Activated naive CD8-positive, alpha-beta T cell treated with anti-CD3 and anti-CD28 coated beads, Interleukin-2, amount 10 ng/mL, durations not matched to agents 7 days and 5 days (primary cell): ENCODE measurements around the gene PTPRN2. TPM values are rescaled to one million over a fixed set of nuclear protein-coding genes. Genes with fewer than 3 reads are reported as not detected.
"Not testable (repeated sequence)": the region's sequence is repeated elsewhere in the genome, so short reads cannot be mapped to it uniquely, and the experiment has no call there.

Experiments used
- ATAC-seq: fragments of 150-1000 bp; cut with Tn5 transposase; one replicate; pipeline ENCODE4 v1.10.0; 2021; ENCODE audit warnings: low read depth, moderate library complexity
- POLR2A ChIA-PET: fragments of 350-600 bp; sonication (Branson Sonifier 250); formaldehyde crosslinking; loops from one replicate; lab custom pipeline; 2021; ENCODE audit warnings: antibody characterized with exemption; lab: Charles Lee
- DNase-seq: peaks from one replicate; pipeline ENCODE4 v3.0.0; 2021
- H3K27ac Mint-ChIP-seq: one replicate; pipeline ENCODE4 v1.8.0; 2022; ENCODE audit warnings: mild to moderate bottlenecking, mixed read lengths
- H3K27me3 Mint-ChIP-seq: one replicate; pipeline ENCODE4 v1.8.0; 2022; ENCODE audit warnings: mild to moderate bottlenecking, moderate library complexity, mixed read lengths
- H3K36me3 Mint-ChIP-seq: one replicate; pipeline ENCODE4 v1.8.0; 2021; ENCODE audit warnings: mild to moderate bottlenecking, mixed read lengths
- H3K4me1 Mint-ChIP-seq: one replicate; pipeline ENCODE4 v1.8.0; 2021; ENCODE audit warnings: mixed read lengths
- H3K4me3 Mint-ChIP-seq: one replicate; pipeline ENCODE4 v1.8.0; 2022; ENCODE audit warnings: mild to moderate bottlenecking, moderate library complexity, mixed read lengths
- H3K9me3 Mint-ChIP-seq: one replicate; pipeline ENCODE4 v1.8.0; 2021; ENCODE audit warnings: mixed read lengths
- total RNA-seq, 2 experiments: library from RNA; stranded (reverse); gene quantifications; one replicate each; pipeline ENCODE4 v1.2.3, GENCODE V29; 2021

Gene PTPRN2
- total RNA-seq, 2 experiments from 2014 or later: 4.5 to 4.9 TPM

DNA sequence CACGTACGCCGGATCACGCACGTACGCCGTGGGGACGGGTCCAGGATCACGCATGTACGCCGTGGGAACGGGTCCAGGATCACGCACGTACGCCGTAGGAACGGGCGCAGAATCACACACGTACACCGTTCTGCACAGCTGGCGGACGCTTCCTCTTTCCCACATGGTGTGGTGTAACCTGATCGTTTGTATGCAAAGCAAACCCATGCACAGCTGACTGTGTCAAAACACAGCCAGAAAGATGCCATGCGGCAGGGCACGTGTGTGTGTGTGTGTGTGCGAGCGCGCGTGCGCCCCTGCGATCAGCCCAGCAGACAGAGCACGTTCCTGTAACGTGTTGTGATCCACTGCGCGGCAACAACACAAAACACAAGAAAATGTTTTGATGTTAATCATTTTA lies 677.2 kb downstream of the PTPRN2 start:
- H3K27ac Mint-ChIP-seq: no peak overlapping the region
- no peak for ATAC-seq
- no peak overlapping the region for H3K4me3 Mint-ChIP-seq
- POLR2A ChIA-PET: no interaction called here
- H3K4me1 Mint-ChIP-seq: no peaks in the 10 kb centered on the region
- no peaks in the 10 kb centered on the region for H3K36me3 Mint-ChIP-seq
- no peak for DNase-seq
- no peaks in the 10 kb centered on the region for H3K27me3 Mint-ChIP-seq
- peaks cover 4% of the 10 kb centered on the region for H3K9me3 Mint-ChIP-seq

DNA sequence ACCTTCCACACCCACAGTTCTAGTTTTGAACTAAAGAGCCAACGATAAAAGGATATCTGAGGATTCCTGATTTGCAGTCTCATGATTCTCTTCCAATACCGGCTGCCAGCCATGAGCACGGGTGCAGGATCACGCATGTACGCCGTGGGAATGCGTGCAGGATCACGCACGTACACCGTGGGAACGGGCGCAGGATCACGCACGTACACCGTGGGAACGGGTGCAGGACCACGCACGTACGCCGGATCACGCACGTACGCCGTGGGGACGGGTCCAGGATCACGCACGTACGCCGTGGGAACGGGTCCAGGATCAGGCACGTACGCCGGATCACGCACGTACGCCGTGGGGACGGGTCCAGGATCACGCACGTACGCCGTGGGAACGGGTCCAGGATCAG lies 677.6 kb downstream of the PTPRN2 start:
- H3K4me3 Mint-ChIP-seq, DNase-seq, POLR2A ChIA-PET, H3K27me3 Mint-ChIP-seq, H3K4me1 Mint-ChIP-seq, H3K9me3 Mint-ChIP-seq, ATAC-seq, H3K27ac Mint-ChIP-seq, H3K36me3 Mint-ChIP-seq: not testable (repeated sequence)

DNA sequence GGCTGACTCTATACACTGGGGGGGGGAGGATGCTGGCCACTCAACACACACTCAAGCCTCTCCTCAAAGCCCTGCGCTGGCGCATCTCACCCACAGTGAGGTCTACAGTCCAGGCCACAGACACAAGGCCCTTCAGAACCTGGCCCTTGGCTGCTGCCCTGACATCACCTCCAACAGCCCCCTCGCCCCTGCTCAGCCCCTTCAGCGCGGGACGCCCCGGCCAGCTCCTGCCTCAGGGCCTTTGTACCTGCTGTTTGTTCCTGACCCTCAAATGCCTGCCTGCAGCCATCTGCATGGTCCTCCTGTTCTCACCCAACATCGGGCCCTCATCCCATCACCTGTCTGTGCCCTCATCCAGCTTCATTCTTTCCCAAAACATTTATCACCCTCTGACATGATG lies 678.3 kb downstream of the PTPRN2 start:
- ATAC-seq (no peak), DNase-seq (no peak)
- no peaks in the 10 kb centered on the region for H3K4me1 Mint-ChIP-seq
- H3K36me3 Mint-ChIP-seq: no peaks in the 10 kb centered on the region
- no peak overlapping the region for H3K27ac Mint-ChIP-seq
- H3K4me3 Mint-ChIP-seq: no peak overlapping the region
- POLR2A ChIA-PET: no interaction called here
- H3K9me3 Mint-ChIP-seq: no peaks in the 10 kb centered on the region
- peaks cover 4% of the 10 kb centered on the region for H3K27me3 Mint-ChIP-seq

DNA sequence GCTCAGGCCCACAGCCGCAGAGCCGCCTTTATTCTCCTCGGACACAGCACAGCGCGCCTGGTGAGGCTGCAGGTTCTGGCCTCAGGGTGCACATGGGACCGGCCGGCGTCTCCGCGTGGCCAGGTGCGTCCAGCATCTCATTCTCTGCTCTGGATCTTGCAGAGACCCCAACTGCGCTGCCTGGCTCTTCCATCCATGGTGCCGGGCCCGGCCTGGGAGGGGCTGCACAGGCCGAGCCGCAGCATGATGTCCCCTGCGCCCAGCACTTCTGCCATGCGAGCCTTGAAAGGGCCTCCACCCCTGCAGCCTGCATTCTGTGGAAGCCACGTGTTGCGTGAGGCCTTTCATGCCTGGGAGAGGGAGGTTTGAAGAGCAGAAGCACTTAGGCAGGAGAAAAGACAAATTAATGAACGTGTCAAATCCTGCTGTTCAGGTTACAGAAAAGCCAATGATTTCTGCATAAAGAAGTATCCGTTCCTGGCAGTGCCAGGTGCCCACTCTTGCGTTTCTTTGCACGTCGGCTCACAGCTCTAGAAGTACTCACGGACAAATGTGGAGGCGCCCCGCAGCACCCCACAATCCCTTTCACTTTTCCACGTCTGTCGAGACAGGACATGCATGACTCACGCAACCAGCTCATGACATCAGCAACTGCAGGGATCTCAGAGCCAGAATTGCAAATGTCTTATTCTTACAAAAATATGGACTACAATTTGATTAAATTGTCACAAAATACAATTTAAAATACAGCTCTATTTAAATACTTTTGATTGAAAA lies 679.4 kb downstream of the PTPRN2 start:
- Mint-ChIP-seq H3K27me3 (peaks cover 4% of the 10 kb centered on the region), H3K4me1 (no peaks in the 10 kb centered on the region), H3K36me3 (no peaks in the 10 kb centered on the region), H3K27ac (no peak overlapping the region), H3K4me3 (no peak overlapping the region), H3K9me3 (no peaks in the 10 kb centered on the region)
- POLR2A ChIA-PET: no interaction called here
- ATAC-seq (no peak), DNase-seq (no peak)

DNA sequence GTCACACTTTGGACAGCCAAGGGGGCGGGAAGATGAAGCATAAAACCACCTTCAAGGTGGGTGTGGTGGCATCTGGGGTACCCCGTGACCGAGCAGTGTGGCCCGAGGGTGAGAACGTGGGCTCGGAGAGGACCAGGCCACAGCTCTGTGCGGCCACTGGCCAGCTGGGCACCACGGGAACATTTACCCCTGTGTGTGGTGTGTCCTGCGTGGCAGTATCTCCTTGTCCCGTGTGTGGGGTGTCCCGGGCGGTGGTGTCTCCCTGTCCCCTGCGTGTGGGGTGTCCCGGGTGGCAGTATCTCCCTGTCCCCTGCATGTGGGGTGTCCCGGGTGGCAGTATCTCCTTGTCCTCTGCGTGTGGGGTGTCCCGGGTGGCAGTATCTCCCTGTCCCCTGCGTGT lies 680.5 kb downstream of the PTPRN2 start:
- peaks cover 4% of the 10 kb centered on the region for H3K27me3 Mint-ChIP-seq
- H3K36me3 Mint-ChIP-seq: no peaks in the 10 kb centered on the region
- no peak overlapping the region for H3K4me3 Mint-ChIP-seq
- H3K27ac Mint-ChIP-seq: no peak overlapping the region
- POLR2A ChIA-PET: no interaction called here
- DNase-seq (no peak), ATAC-seq (no peak)
- no peaks in the 10 kb centered on the region for H3K4me1 Mint-ChIP-seq
- no peaks in the 10 kb centered on the region for H3K9me3 Mint-ChIP-seq

DNA sequence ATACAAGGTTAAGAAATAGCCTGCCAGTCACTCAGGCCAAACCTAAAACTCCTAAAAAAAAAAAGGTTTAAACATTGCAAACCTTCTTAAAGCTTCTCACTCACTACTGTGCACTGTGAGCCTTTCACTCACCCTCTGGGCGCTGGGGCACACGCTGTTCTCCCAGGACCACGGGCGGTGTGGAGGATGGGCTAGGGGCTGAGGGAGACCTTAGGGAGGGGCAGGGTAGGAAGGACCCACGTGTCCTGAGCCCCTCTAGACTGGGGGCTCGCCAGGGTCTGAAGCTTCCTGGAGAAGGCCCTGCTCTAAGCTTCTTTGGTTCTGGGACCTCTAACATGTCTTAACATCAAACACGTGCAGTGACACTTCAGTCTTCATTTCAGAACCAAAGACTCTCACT lies 681.0 kb downstream of the PTPRN2 start:
- Mint-ChIP-seq H3K27me3 (peaks cover 4% of the 10 kb centered on the region), H3K9me3 (no peaks in the 10 kb centered on the region), H3K4me1 (no peaks in the 10 kb centered on the region), H3K4me3 (no peak overlapping the region), H3K27ac (no peak overlapping the region), H3K36me3 (no peaks in the 10 kb centered on the region)
- ATAC-seq: no peak
- no peak for DNase-seq
- POLR2A ChIA-PET: no interaction called here

DNA sequence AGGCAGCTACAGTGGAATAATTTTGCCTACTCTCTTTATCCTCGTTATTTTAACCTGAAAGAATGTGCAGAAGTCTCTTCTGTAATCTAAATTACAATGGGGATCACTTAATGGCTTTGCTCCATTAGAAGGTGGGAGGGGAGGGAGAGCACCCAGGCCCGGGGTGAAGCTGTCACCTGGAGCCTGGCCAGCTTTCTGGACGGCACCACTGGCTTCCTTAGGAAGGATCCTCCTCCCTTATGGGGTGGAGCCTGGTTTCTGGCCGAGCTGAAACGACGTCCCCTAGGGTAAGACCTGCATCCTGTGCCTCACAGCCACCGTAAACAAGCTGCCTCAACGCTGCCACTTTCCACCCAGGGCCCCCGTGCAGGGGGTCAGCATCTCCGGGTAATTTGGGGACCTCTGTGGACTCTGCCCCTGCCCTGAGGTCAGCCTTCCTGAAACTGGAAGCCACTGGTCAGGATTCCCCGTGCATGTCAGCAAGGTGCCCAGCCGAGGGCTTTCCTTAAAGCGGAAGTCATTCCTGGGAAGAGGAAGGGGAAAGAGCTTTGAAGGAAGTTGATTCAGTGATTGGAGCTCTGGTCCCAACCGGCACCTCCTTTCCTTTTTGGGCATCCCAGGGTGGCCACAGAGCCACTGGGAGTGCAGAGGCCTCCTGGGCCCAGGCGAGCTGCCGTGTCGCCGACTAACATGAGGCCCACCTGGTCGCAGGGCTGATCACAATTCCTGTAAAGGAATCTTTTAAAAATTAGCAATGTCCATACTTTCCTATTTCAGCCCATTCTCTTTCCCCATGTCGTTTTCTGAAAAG lies 681.8 kb downstream of the PTPRN2 start:
- Mint-ChIP-seq H3K36me3 (no peaks in the 10 kb centered on the region), H3K27ac (no peak overlapping the region), H3K27me3 (peaks cover 4% of the 10 kb centered on the region), H3K9me3 (no peaks in the 10 kb centered on the region), H3K4me3 (no peak overlapping the region), H3K4me1 (no peaks in the 10 kb centered on the region)
- POLR2A ChIA-PET: no interaction called here
- DNase-seq: no peak
- no peak for ATAC-seq

DNA sequence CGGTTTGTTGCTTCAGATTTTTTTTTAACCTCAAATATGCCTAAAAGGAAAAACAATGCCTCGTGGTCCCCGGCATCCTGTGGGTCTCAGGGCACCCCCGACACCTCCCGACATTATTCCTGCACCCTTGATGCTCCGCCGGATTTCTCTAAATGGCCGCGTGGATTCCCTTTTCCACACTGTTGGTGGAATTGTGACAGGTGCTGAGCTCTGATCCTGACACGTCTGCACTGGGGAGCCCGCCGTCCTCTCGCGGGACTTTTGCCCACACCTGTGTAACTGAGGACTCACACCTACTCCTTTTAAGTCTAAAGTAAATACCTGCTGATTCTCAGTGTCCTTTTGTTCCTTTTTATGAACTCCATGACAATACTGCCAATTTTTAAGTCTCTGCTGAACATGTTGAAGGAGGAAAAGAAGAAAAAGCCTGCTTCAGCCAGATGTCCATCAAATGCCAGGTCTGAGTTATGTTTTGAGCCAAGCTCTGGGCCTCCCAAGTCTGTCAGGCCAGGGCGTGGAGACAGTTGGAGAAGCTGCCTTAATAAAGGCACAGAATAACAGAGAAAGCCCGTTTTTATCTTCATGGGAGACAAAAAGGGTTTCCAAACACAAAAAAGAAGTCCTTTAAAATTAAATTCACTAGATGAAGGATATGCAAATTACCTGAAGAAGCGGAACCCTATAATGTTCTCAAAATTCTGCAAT lies 682.6 kb downstream of the PTPRN2 start:
- POLR2A ChIA-PET: no interaction called here
- Mint-ChIP-seq H3K36me3 (no peaks in the 10 kb centered on the region), H3K4me3 (no peak overlapping the region), H3K27me3 (peaks cover 4% of the 10 kb centered on the region), H3K4me1 (no peaks in the 10 kb centered on the region), H3K27ac (no peak overlapping the region), H3K9me3 (no peaks in the 10 kb centered on the region)
- DNase-seq (no peak), ATAC-seq (no peak)

DNA sequence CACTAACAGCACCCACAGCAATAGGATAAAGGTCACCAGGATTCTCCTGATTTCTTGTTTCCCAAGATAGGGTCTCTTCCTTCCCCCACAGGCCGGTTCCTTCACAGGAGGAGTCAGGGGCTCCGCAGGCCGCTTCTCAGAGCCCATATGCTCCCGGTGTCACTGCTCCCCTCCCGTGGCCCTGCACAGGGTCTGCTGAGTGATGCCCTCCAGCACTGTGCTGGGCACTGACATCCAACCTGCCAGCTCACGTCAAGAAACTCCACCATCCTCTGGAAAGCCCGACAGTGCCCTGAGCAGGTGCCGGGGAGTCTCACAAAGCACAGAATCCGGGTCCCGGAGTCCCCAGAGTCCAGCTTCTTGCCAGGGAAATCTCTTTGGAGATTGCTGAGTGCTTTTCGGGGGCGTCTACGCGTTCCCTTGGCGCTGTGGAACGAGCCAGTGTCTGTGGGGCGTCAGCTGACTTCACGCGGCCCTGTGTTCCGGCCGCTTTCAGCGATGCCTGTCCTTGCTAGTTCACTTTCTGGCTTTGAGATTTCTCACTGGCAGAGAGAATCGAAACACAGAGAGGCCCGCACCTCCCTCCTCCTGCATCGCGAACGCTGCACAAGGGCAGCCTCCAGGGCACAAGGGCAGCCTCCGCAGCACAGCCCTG lies 683.3 kb downstream of the PTPRN2 start:
- ATAC-seq (no peak), DNase-seq (no peak)
- no peaks in the 10 kb centered on the region for H3K9me3 Mint-ChIP-seq
- no peak overlapping the region for H3K4me3 Mint-ChIP-seq
- POLR2A ChIA-PET: no interaction called here
- H3K27ac Mint-ChIP-seq: no peak overlapping the region
- peaks cover 4% of the 10 kb centered on the region for H3K27me3 Mint-ChIP-seq
- H3K36me3 Mint-ChIP-seq: no peaks in the 10 kb centered on the region
- H3K4me1 Mint-ChIP-seq: no peaks in the 10 kb centered on the region

DNA sequence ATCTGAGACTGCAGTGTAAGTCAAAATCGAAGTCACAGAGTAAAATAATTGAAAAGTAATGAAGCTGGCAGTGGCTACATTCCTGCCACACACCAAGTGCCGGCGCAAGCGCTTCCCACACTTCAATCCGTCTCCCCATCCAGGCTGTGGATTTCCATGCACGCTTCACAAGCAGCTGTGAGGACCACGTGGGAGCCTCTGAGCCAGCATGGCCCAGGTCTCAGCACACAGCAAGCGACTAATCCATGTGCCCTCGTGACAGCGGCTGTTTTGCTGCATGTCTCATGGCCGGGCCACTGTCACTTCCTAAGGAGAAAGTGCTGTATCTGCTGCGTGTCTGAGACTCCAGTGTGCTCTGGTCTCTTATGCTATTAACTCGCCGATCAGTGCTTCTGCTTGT lies 683.9 kb downstream of the PTPRN2 start:
- no peaks in the 10 kb centered on the region for H3K9me3 Mint-ChIP-seq
- H3K27ac Mint-ChIP-seq: no peak overlapping the region
- no peaks in the 10 kb centered on the region for H3K4me1 Mint-ChIP-seq
- POLR2A ChIA-PET: no interaction called here
- no peak overlapping the region for H3K4me3 Mint-ChIP-seq
- no peak for DNase-seq
- ATAC-seq: no peak
- peaks cover 4% of the 10 kb centered on the region for H3K27me3 Mint-ChIP-seq
- H3K36me3 Mint-ChIP-seq: no peaks in the 10 kb centered on the region

DNA sequence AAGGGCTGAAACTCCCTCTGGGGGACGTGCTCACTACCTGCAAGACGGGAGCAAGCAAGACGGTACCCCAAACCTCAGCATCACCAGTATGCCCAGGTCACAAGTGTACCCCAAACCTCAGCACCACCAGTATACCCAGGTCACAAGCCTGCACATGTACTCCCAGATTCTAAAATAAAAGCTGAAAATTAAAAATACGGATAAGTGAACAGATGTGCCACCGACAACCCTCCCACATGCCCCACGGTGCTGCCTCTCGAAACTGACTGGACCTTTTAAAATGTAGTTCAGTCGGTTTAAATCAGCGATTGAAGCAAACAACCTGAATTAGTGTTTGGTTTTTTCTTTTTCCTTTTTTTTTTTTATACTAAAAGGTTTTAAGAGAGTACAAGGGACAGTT lies 684.3 kb downstream of the PTPRN2 start:
- no peaks in the 10 kb centered on the region for H3K9me3 Mint-ChIP-seq
- H3K27me3 Mint-ChIP-seq: peaks cover 4% of the 10 kb centered on the region
- no peaks in the 10 kb centered on the region for H3K36me3 Mint-ChIP-seq
- H3K27ac Mint-ChIP-seq: no peak overlapping the region
- DNase-seq: no peak
- H3K4me1 Mint-ChIP-seq: no peaks in the 10 kb centered on the region
- H3K4me3 Mint-ChIP-seq: no peak overlapping the region
- POLR2A ChIA-PET: no interaction called here
- ATAC-seq: no peak

DNA sequence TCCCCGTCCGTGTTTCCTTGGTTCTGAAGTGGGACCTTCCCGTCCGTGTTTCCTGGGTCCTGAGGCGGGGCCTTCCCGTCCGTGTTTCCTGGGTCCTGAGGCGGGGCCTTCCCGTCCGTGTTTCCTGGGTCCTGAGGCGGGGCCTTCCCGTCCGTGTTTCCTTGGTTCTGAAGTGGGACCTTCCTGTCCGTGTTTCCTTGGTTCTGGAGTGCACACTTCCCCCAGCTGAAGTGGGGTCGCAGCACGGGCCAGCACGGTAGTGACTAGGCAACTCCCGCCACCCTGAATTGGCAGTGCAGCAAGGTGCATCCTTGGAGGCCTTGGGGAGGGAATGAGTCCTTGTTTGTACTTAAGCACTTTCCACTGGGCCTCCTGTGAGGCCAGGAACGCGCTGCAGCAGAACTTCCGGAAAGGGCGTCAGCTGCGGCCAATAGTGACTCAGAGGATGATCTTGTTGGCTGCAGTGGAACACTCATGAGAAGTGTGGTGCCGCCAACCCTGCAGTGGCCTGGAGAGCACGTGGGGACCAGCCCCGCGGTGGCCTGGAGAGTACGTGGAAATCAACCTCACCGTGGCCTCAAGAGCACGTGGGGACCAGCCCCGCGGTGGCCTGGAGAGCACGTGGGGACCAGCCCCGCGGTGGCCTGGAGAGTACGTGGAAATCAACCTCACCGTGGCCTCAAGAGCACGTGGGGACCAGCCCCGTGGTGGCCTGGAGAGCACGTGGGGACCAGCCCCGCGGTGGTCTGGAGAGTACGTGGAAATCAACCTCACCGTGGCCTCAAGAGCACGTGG lies 685.6 kb downstream of the PTPRN2 start:
- ATAC-seq, H3K27me3 Mint-ChIP-seq, POLR2A ChIA-PET, H3K4me1 Mint-ChIP-seq, H3K36me3 Mint-ChIP-seq, H3K9me3 Mint-ChIP-seq, H3K4me3 Mint-ChIP-seq, DNase-seq, H3K27ac Mint-ChIP-seq: not testable (repeated sequence)

DNA sequence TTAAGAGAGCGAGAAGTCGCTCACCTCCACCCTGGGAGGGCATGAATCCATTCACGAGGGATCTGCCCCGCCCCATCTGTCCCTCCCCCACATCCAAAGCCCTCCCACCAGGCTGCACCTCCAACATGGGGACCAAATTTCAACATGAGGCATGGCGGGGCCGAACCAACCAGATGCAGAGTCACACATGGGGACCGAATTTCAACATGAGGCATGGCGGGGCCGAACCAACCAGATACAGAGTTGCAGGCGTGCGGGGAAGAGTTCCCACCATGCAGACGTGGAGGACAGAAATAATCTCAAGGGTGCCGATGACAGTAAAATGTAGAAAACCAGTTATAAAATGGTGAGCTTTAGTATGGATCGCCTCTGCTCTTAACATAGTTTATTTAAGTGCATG lies 686.5 kb downstream of the PTPRN2 start:
- Mint-ChIP-seq H3K4me3 (no peak overlapping the region), H3K27ac (no peak overlapping the region), H3K27me3 (peaks cover 4% of the 10 kb centered on the region), H3K4me1 (no peaks in the 10 kb centered on the region), H3K9me3 (no peaks in the 10 kb centered on the region), H3K36me3 (no peaks in the 10 kb centered on the region)
- DNase-seq (no peak), ATAC-seq (no peak)
- POLR2A ChIA-PET: no interaction called here
